ENCODE results near the gene MROH2A.

MROH2A gene

GRCh38 chr2:233824373-233824772 is 46.2 kb downstream of the MROH2A start:
- no peak for TF ChIP-seq ZNF274 (IDR thresholded peaks at IDR 0.05; ENCODE audit: low read depth, low read length)

GRCh38 chr2:233828546-233829192 is 50.5 kb downstream of the MROH2A start:
- no peak overlapping the region for H3K4me3 ChIP-seq (ENCODE audit: low read length)
- TF ChIP-seq ZNF274 (IDR thresholded peaks at IDR 0.05; ENCODE audit: low read depth, low read length), result no peak

More at GRCh38 chr2:233824373-233824772, 46.2 kb downstream of the MROH2A start:
- H3K4me3 ChIP-seq (ENCODE audit: low read length), result no peak overlapping the region

GRCh38 chr2:233829193-233830110 is 51.3 kb downstream of the MROH2A start:
- no peak overlapping the region for H3K4me3 ChIP-seq (ENCODE audit: low read length)
- no peak for TF ChIP-seq ZNF274 (IDR thresholded peaks at IDR 0.05; ENCODE audit: low read depth, low read length)

- no peak for TF ChIP-seq ZNF274 (IDR thresholded peaks at IDR 0.05; ENCODE audit: low read depth, low read length)
- no peak overlapping the region for H3K4me3 ChIP-seq (ENCODE audit: low read length)
Observed at GRCh38 chr2:233830111-233830802, 52.1 kb downstream of the MROH2A start.

GRCh38 chr2:233831011-233831721 is 53.0 kb downstream of the MROH2A start:
- TF ChIP-seq ZNF274 (IDR thresholded peaks at IDR 0.05; ENCODE audit: low read depth, low read length), result no peak
- H3K4me3 ChIP-seq (ENCODE audit: low read length), result no peak overlapping the region

- no peak for TF ChIP-seq ZNF274 (IDR thresholded peaks at IDR 0.05; ENCODE audit: low read depth, low read length)
- no peak overlapping the region for H3K4me3 ChIP-seq (ENCODE audit: low read length)
Observed at GRCh38 chr2:233831861-233832260, 53.7 kb downstream of the MROH2A start.

- H3K4me3 ChIP-seq (ENCODE audit: low read length), result no peak overlapping the region
- TF ChIP-seq ZNF274 (IDR thresholded peaks at IDR 0.05; ENCODE audit: low read depth, low read length), result no peak
Observed at GRCh38 chr2:233832414-233832813, 54.3 kb downstream of the MROH2A start.

- no peak for TF ChIP-seq ZNF274 (IDR thresholded peaks at IDR 0.05; ENCODE audit: low read depth, low read length)
- no peak overlapping the region for H3K4me3 ChIP-seq (ENCODE audit: low read length)
Observed at GRCh38 chr2:233832869-233833311, 54.8 kb downstream of the MROH2A start.

- TF ChIP-seq ZNF274 (IDR thresholded peaks at IDR 0.05; ENCODE audit: low read depth, low read length), result no peak
Observed at GRCh38 chr2:233833345-233833744, 55.2 kb downstream of the MROH2A start.

GRCh38 chr2:233835230-233836186 is 57.4 kb downstream of the MROH2A start:
- no peak for TF ChIP-seq ZNF274 (IDR thresholded peaks at IDR 0.05; ENCODE audit: low read depth, low read length)
- no peak overlapping the region for H3K4me3 ChIP-seq (ENCODE audit: low read length)

More at GRCh38 chr2:233833345-233833744, 55.2 kb downstream of the MROH2A start:
- H3K4me3 ChIP-seq (ENCODE audit: low read length), result no peak overlapping the region

- TF ChIP-seq ZNF274 (IDR thresholded peaks at IDR 0.05; ENCODE audit: low read depth, low read length), result no peak
- H3K4me3 ChIP-seq (ENCODE audit: low read length), result no peak overlapping the region
Observed at GRCh38 chr2:233836359-233836758, 58.2 kb downstream of the MROH2A start.

GRCh38 chr2:233837694-233838229 is 59.6 kb downstream of the MROH2A start:
- TF ChIP-seq ZNF274 (IDR thresholded peaks at IDR 0.05; ENCODE audit: low read depth, low read length), result no peak
- H3K4me3 ChIP-seq (ENCODE audit: low read length), result no peak overlapping the region

Measured in GM08714 (cell line).